GM18498 (cell line): ENCODE results near the gene LRFN4.

ENCODE experiments used
- ATAC-seq: cut with Tn5 transposase; IDR thresholded peaks from one replicate; pipeline ENCODE4 v1.9.1; 2021; ENCODE audit warnings: mild to moderate bottlenecking, moderate library complexity; ENCODE audit not compliant: unreplicated experiment

Gene LRFN4

DNA sequence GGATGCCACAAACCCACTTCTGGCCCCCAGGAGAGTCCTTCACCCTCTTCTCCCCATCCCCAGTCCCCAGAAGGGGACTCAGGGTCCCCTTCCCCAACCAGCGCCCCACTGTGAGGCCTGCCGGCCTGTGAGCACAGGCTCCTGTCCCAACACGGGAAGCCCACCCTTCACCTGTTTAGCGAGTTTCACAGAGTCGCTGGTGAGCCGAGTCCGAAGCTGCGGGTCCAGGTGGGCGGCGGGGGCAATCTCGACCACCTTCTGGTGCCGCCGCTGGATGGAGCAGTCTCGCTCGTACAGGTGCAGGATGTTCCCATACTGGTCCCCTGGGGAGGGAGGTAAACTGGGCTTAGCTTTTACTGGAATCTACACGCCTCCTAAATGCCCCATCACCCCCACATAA lies 13.3 kb downstream of the LRFN4 start:
- ATAC-seq, result no peak

DNA sequence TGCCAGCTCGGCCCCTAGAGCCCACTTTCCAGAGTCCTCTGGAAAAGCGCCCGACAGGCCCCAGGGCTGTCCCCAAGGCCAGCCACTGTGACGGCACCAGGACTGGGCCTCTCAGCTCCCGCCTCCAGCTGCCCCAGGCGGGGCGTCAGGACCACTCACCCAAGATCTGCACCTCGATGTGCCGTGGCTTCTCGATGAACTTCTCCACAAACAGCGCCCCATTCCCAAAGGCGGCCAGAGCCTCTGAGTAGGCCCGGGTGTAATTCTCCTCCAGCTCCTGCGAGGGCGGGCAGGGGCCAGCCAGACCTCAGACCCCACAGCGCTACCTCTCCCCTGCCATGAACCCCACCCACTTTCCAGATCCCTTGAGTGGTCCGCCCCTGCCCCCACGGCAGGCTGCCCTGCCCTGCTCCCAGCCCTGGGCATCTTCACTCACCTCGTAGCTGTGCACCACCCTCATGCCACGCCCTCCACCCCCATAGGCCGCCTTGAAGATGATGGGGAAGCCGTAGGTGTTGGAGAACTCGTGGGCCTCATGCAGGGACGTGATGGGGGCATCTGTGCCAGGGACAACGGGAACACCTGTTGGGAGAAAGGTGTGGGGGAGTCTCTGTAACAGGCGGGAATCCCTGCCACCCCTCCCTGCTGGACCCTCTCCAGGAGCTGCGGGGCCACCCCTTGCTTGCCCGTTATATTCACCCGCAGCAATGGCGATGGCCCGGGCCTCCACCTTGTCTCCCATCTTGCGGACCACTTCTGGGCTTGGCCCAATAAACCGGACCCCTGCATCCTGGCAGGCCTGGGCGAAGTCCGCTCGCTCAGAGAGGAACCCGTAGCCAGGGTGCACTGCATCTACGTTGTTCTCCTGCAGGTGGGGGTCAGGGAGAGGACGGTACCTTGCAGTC lies 14.0 kb downstream of the LRFN4 start:
- ATAC-seq, result no peak

DNA sequence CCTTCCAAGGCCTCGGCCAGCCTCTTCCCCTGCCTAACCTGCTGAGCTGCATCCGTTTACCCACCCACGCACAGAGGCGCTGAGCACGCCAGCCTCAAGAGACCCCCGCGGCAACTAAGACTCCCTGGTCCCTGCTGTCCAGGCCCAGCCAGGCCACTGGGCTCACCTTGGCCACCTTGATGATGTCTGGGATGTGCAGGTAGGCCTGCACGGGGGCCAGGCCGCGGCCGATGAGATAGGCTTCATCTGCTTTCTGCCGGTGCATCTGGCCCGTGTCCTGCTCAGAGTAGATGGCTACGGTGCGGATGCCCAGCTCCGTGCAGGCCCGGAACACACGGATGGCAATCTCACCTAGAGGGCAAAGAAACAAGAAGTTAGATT lies 14.6 kb downstream of the LRFN4 start:
- ATAC-seq, result no peak

DNA sequence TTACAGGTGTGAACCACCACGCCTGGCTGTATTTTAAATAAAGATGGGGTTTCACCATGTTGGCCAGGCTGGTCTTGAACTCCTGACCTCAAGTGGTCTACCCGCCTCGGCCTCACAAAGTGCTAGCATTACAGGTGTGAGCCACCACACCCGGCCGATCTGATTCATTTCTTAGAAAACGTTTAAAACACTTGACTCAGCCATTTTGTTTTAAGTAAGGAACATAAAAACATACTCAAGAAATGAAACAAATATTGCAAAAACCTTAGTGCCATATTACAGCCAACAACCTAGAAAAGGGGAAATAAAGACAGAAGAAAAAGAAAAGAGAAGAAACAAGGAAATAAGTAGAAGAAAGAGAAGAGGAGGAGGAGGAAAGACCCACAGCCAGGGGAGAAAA lies 17.4 kb downstream of the LRFN4 start:
- ATAC-seq, result no peak

DNA sequence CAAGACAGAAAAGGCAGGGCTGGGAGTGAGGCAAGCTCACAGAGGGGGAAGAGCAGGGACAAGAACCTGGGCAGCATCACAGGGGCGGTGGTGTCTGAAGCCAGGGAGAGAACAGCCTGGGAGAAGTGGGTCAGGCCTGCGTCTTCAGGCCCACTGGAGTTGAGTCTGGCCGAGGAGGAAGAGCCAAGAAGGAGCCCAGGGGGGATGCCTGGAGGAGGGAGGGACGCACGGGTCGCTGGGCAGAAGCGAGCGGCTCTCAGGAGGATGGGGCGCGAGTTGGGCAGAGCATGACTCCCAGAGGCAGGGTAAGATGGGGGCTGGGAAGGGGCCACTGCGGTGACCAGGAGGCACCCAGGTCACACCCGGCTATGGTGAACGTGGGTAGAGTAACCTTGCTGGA lies 18.5 kb downstream of the LRFN4 start:
- ATAC-seq, result no peak

DNA sequence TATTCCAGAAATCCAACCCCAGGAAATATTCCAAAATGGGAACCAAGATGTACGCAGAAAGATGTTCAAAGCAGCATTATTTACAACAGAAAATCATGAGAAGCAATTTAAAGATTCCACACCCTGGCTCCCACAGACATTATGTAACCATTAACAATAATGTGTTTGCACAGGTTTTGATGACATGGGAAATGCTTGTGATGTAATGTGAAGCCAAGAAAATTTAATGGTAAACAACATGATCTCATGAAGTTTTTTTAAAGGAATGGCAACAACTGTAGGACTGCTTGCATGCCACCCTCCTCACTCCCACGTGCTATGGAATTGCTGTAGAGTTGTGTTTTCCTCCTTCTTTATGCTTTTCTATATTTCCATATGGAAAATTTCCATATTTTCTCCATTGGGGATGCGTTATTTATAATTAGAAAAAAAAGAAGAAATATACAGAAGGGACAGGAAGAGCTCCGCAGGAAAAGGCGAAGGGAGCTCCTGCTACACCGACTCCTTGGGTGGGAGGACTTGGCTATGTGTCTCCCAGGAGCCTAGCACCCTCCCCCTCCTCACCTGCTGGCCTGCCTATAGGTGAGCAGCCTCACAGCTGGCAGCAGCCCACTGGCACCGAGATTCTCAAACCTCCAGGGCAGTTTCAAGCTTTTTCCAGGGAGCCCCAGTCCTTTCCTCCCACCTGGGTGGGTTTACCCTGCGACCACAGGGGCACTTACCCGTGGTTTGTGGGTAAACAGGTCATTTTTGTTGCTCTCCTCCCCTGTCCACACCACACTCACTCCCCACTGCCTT lies 20.9 kb downstream of the LRFN4 start:
- no peak for ATAC-seq

DNA sequence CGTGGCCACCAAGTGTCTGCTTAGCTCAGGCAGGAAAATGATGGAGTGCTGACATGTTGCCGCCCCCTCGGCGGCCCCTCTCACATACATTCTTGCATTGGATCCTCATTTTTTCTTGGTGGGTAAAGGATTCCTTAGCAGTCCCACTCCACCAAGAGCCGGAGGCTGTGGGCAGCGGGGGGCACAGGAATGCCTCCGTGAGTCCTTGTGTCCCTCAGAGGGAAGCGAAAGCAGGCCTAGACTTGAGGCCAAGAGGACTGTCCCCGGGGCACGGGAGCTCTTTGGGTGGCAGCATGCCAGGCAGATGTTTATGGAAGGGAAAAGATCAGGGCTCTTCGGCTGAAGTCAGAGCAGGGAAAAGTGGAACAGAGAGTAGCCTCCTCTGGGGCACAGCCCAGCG lies 21.6 kb downstream of the LRFN4 start:
- no peak for ATAC-seq

DNA sequence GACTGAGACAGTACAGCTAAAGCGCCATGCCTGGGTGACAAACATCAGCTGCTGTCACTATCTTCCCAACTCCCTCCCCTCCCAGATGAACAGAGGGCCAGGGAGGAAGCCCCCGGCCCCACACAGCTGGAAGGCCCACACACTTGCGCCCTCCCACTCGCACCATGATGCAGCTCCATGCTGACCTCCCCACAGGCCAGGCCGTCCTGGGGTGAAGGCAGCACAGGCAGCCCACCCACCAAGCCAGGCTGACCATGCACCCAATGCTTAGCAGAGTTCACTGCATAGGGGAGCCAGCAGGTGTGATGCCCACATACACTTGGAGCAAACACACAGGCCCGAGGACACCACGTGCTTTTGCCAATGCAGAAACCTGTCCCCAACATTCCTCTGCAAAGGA lies 22.1 kb downstream of the LRFN4 start:
- ATAC-seq, result no peak

DNA sequence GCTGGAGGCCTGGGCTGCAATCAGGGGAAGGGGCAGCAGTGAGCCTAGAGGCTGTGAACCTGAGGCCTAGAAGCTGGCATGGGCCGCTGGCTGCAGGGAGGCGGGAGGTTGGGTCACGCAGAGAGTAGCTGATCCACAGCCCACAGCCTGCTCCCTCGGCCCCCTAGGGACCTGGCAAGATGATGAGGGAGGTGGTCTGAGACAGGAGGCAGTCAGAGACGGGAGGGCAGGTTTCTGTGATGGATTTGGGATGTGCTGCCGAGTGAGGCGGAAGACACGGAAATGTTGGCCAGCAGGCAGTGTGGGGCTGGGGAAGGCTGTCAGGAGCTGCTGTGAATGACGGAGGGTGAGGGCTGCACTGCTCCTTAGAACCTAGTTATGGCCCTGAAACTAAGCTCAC lies 22.7 kb downstream of the LRFN4 start:
- ATAC-seq, result no peak

DNA sequence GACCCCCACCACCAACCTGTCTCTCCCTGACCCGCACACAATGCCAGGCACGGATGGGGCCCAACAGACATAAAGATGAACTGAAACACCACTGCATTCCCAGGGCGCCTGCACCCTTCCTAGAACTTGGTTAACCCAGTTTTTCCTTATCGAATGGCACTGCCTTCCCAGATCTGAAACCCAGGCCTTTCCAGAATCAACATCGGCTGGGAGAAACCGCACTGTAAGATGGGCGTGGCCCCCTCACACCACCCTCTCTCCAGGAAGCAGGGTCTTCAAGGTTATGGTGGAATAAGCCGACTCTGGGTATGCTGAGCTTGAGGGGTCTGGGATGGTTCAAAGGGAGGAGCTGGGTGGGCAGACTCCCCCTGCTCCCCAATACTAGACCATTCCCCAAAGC lies 23.1 kb downstream of the LRFN4 start:
- ATAC-seq, result no peak

DNA sequence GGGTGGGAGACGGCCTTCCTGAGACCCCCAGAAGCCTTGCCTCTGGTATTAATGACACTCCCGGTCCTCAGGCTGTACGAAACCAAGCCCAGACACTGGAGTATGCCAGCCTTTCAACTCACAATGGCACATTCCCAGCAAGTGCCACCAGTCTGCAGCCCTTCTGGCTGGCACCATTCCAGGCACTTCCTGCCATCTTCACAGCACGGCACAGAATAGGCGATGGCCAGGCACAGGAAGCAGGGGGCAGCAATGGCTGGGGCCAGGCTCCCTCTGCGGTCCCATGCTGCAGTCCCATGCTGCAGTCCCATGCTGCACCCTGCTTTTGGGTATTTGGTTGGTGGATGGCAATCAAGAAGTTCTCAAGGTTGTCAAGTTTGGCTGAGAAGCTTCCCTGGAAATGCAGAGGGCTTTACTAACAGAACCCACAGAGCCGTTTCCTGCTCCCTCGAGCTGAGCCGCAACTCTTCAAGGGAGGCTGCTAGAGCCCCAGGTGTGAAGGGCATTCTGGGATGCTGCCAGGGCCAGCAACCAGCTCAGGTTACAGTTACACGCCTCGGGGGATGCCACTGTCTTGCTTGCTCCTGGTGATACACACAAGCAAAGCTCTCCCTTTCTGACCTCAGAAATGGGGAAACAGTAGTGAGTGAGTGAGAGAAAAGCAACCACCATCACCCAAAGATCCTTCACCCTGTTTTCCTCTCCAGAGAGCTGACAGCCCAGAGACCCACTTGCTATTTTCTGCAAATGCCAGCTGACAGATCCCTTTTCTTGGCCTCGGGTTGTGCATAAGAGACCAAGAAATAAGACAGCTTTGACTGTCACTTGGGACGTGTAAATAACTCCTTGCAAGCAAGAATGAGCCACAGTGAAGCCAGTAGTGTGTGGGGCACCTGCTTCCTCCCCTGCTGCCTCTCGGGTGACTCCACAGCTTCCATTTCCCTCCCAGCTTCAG lies 23.9 kb downstream of the LRFN4 start:
- no peak for ATAC-seq

DNA sequence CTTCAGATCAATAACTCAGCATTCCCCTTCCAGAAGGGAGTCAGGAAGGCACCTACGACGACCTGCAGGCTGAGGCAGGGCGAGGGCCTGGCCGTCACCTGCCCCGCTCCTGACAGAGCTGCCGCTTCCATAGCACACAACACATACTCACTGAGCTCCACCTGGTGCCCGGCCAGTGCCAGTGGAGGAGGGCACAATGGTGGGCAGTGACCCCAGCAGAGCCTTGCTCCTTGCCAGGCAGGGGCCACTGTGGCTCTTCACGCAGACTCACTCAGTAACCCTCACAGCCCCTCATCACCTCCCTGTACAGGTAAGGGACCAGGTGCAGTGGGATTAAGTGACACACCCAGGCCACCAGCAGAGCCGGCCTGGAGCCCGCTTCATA lies 24.6 kb downstream of the LRFN4 start:
- ATAC-seq, result no peak

DNA sequence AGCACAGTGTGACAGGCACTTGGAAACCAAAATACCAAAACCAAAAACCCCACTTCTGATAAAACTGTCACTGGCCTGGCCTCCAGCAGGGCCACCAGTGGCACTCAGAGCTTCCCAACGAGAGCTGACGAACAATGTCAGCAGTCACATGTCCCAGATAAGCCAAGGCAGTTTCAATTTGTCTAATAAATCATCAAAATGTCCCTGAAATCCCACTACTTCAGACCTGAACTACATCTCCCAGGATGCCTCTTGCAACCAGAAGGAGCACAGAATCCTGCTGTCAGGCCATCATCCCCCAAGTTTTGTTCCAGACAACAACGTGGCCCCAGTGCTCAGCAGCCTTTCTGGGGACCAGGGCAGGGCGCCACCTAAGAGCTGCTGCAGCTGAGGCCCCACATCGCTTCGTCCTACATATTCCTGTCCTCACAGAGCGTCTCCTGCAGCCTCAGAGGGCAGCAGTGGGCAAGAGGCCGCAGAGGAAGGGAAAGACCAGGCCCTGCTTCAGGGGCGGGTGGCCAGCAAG lies 25.1 kb downstream of the LRFN4 start:
- no peak for ATAC-seq

DNA sequence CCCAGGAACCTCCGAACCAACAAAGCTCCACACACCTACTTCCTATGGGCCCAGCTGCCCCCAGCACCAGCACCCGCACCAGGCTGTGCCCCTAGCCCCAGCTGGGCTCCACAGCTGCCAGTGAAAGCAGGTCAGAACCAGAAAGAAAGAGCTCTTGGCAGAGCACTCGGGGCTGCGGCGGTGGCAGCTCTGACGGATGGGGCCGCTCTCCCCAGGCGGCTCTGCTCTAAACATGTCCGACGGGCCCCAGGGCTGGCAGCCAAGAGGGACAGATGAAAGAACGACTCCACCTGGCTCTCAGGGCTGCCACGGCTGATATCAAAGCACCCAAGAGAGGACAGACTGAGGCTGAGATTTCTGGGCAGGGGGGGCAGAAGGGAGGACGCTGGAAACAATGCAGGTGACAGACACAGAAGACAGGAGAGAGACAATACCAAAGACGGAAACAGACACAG lies 25.7 kb downstream of the LRFN4 start:
- ATAC-seq, result no peak

DNA sequence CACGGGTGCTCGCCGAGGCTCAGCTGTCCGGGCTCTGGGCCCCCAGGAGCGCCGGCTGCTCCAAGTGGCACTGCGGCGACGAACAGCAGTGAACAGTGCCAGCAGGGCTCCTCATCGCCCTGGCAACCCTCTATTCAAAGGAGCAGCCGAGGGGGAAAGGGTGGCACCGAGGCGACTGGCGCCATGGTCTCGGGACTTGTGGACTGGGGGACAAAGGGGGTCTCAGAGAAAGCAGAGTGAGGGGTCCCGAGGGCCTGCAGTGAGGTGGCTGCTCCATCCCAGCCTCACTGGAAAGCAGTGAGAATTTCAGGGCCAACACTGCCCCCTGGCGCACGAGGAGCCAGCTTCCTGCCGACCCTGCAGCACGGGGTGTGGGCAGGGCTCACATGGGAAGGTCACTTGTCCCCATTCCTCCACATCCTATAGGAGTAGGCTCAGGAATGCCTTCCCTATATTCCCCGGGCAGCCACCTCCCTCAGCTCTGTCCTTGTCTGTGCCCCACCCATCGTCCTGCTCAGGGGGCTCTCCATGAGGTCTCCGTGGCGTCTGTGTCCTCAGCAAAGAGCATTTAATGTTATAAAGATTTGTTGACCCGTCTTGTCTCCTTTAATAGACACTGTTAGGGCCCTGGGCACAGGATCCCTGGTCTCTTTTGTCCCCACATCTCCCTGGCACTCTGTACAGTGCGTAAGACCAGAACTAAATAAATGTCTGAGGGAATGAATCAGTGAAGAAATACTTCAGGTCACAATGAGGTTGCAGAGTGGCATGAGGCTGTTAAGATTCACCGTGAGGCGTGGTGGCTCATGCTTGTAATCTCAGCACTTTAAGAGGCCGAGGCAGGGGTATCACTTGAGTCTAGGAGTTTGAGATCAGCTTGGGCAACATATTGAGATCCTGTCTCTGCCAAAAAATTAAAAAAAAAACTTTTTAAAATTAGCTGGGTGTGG lies 26.4 kb downstream of the LRFN4 start:
- ATAC-seq, result no peak

DNA sequence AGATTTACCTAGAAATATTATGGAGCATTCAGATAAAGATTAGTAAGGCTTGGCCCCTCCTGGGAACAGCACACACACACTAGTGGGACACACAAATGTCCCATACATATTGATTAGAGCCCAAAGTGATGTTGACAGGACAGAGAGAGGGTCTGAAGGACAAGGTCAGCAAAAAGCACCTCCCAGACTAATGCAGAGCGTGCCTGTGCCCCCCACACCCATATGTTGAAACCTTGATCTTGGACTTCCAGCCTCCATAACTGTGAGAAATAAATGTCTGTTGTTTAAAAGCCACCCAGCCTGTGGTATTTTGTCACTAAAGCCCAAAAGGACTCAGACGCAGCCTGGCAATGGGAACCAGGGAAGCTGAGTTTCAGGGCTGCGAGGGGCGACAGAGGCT lies 27.6 kb downstream of the LRFN4 start:
- no peak for ATAC-seq

DNA sequence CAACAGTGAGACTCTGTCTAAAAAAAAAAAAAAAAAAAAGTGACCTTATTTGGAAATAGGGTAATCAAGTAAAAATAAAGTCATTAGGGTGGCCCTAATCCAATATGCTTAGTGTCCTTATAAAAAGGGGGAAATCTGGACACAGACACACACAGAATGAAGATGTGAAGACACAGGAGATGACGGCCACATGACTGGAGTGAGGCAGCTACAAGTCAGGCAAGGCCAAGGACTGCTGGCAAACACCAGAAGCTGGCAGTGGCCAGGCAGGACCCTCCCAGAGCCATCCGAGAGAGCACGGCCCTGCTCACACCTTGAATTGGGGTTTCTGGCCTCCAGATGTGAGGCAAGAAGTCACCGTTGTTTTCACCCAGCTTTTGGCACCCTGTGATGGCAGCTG lies 28.6 kb downstream of the LRFN4 start:
- ATAC-seq, result no peak

DNA sequence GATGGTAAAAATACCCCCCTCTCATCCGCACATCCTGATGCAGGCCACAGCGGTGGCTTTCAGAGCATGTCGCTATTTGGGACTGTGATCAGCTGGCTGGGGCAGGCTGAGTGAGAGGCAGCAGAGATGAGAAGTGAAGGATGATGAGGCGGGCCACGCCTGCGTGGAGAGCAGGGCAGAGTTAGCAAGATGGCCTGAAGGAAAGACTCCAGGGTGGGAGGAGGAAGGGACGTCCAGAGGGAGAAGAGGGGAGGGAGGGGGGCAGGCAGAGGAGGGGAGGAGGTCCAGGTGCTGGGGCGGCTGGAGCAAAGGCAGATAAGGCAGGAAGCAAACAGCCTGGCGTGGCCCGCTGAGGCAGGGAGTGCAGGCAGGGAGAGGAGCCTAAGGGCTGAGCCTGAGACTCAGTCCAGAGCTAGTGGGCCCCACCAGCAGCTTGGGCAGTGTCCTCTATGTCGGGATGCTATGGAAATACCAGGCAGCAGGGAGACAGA lies 29.1 kb downstream of the LRFN4 start:
- no peak for ATAC-seq

DNA sequence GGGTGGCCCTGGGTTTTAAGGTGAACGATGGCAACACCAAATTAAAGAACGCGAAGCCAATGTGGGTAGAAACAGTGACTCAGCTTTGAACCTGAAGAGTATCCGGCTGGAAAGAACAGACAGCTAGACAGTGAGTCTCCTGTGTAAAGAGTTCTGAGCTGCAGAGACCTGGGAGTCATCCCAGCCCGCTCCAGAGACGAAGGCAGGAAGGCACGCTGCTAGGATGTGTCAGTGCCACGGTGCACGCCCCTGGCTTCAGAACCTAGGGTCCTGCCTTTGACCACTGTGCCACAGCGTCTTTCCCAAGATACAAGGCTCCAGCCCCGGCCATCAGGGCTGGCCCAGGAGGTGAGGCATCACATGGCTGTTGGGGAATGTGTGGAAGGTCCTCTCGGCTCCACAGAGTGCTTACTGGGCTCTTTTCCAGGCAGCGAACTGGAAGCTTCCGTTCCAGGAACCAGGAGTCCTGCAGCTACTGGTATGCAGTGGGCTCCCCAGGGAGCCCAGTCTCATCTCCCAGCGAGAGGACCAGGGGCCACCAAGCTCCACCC lies 29.9 kb downstream of the LRFN4 start:
- no peak for ATAC-seq
